SKM-1 (cell line): ENCODE data around the gene CTXN1.

ENCODE experiments used
- DNase-seq: peaks from one replicate; lab custom pipeline; 2025; ENCODE audit not compliant: unreplicated experiment; lab: John Stamatoyannopoulos, UW

CTXN1 gene

DNA sequence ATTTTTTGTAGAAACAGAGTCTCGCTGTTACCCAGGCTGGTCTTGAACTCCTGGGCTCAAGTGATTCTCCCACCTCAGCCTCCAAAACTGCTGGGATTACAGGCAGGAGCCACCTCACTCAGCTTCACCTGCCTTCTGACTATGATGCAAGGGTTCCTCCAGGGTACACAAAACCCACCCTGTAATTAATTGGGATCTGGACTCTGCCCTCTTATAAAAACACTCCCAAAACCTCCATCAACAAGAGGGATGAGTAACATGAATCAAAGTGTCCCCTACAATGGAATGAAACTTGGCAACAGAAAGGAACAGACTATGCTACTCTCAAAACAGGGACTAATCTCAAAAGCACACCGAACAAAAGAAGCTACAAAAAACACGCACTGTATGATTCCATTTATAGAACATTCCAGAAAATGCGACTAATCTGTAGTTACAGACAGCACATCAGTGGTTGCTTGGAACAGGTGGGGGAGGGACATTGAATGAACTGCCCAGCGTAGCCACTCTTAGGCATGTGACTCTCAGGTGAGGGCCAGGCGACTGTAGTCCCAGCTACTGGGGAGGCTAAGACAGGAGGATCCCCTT lies 48.6 kb downstream of the CTXN1 start:
- no peak for DNase-seq

- DNase-seq, result no peak
These were observed 51.0 kb downstream of the CTXN1 start for GRCh38 chr19:7874897-7875273.
